NCI-H524 treated with DMSO at 0.1 percent for 48 hours (cell line): ENCODE measurements around the gene RYK.
"Not testable (repeated sequence)": the region's sequence is repeated elsewhere in the genome, so short reads cannot be mapped to it uniquely, and the experiment has no call there.

Experiments used
- DNase-seq: peaks from one replicate; lab custom pipeline; 2025; lab: John Stamatoyannopoulos, UW

RYK gene

DNA sequence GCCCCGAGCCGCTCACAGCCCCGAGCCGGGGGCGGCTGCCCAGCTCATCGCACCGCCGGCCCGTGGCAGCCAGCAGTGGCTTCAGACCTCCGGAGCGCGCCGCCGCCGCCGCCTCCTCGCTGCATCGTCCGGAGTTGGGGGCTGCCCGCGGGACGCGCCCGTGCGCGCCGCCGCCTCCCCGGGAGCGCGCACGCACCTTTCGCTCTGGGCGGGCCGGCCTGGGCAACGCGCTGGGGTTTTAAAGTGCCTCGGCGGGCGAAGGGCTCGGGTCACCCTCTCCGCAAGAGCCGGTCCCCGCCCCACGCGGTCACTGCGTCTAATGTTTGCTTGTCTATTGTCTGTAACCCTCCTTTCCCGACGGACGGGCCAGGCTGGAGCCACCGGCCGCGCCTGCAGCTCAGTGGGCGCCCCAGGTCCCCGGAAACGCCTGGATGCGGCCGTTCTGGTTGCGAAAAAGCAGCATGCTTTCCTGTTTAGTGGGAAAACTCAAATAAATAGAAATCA lies at the start of gene RYK:
RYK (minus strand) TSS at position 143 of the 504 bp plus-strand sequence. CDS start 205 bp downstream, outside the sequence.
- DNase-seq = peak; percentile 37

- DNase-seq = no peak
Measured at GRCh38 chr3:134299888-134300206, 49.2 kb upstream of the RYK start.

DNA sequence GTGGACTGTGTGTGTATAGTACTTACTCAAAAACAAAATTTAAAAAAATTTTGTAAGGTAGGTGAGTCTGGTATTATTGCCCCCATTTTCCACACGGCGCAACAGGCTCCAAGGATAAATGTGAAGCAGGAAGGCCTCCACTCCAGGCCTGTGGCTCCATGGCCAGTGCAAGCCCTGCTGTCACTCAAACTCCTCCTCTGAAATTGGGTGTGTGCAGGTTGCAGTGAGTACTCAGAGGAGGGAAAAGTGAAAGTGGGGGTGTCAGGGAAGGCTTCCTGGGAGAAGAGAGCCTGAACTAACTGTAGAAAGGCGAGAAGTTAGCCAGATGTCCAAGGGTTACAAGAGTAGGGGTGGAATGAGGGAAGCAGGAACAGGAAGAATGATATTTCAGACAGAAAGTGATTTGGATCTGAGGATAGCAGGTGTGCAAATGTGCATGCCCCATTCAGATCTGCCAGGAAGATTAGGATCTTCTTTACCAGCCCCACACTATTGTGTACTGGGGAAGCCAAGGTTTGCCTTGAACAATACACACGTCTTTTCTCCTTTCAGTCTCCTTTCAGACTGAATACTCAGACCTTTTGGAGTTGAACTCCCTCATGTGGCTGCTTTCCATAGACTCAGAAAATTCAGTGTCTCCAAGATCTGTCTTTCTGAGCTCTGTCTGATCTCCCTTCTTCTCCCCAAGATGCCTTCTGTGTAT lies 48.7 kb upstream of the RYK start:
- no peak for DNase-seq

GRCh38 chr3:134298249-134298648 lies 47.6 kb upstream of the RYK start:
- no peak for DNase-seq

- DNase-seq = no peak
Measured at GRCh38 chr3:134296616-134297015, 46.0 kb upstream of the RYK start.

DNA sequence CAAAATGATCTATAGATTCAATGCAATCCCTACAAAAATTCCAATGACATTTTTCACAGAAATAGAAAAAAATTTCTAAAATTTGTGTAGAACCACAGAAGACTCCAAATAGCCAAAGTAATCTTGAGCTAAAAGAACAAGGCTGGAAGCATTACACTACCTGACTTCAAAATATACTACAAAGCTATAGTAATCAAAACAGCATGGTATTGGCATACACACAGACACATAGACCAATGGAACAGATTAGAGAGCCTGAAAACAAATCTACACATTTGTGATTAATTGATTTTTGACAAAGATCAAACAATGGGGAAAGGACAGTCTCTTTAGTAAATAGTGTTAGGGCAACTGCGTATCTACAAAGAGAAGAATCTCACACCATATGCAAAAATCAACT lies 45.3 kb upstream of the RYK start:
- DNase-seq = no peak

- no peak for DNase-seq
Measured at GRCh38 chr3:134294302-134295280, 43.9 kb upstream of the RYK start.

- no peak for DNase-seq
Measured at GRCh38 chr3:134291319-134292254, 40.9 kb upstream of the RYK start.

DNA sequence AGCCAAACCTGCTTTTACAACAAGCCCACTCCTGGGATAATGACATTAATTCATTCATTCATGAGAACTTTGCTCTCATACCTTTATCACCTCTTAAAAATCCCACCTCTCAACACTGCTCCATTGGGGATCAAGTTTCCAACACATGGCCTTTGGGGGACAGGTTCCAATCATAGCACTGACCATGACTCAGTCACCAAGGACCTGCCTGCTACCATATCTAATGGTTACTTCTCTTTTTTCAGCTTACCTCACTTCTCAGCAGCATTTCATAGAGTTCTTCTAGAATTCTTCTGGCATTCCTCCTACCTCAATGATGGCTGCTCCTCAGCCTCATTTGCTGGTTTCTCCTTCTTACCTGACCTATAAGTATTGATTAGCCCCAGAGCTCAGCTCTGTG lies 36.9 kb upstream of the RYK start:
- DNase-seq = no peak

DNA sequence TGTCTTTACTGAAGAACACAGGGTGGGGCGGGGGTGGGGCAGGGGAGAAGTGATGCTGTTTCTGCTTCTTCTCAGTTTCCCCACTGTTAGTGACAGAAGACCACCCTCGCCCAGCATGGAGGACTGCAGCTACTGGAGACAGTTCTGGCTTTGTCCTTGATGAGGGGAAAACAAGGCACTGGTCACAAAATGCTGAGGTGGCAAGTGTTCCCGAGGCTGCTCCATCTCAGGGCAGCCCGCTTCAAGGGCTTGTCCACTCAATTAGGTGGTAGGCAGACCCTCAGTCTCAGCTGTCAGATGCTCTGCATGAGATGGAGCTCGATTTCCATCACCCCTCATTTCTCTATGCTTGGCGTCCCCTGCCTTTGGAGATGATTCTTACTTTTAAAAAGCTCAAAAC lies 33.8 kb upstream of the RYK start:
- DNase-seq = no peak

DNA sequence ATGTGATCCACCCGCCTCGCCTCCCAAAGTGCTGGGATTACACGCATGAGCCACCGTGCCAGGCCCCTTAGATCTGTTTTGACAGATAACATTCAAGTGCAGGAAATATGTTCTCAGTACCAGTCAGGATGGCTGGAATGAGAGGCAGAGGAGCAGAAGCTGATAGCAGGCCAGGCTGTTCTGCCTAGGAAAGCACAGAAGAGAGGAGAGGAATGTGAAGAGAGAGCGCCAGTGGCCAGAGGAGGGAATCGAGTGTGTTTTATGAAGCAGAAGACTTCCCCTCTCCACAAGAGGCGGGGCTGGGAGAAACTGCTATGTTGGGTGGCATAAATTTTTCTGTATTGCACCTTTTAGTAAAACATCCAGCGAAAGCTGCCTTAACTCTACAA lies 32.0 kb upstream of the RYK start:
- no peak for DNase-seq

DNA sequence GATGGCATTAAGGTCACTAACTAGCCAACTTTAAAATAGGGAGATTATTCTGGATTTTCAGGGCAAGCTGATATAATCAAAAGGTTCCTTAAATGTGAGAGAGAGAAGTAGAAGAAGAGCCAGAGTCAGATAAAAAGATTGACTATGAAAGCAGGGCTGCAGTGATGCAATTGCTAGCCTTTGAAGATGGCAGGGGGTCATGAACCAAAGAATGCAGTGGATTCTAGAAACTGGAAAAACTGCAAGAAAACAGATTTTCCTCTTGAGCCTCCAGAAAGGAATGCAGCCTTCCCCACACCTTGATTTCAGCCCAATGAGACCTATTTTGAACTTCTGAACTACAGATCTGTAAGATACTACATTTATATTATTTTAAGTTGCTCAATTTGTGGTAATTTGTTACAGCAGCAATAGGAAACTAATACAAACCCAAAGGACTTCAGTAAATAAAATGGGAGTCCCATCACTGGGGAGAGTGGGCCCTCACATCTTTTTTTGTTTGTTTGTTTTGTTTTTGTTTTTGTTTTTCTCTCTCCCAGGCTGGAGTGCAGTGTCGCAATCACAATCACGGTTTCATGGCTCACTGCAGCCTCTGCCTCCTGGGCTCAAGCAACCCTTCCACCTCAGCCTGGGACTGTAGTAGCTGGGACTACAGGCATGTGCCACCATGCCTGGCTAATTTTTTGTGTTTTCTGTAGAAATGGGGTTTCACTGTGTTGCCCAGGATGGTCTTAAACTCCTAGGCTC lies 31.4 kb upstream of the RYK start:
- no peak for DNase-seq

GRCh38 chr3:134279466-134279865 lies 28.8 kb upstream of the RYK start:
- DNase-seq = no peak

DNA sequence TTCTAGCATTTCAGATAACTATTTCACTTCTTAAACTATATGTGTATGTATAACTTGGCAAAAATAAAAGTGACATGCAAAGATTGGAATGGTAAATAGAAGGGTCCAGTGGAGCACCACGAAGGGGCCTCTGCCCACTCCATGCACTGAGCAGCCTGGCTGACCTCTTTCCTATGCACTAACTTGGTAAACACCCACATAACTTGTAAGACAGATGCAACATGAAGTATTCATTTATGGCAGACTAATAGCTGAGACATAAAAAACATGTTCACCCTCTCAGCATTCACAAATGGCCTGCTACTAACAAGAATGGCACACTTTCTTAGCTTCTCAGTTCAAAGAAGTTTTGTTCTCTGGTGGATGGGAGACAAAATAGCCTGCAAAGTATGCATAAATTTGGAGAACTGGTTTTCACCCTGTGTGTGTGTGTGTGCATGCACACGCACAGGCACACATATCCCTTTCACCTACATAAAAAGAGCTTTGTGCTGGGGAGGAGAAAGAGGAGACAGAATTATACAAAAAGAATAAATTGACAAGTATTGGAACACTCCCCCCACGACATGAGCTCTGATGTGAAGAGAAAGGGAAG lies 26.5 kb upstream of the RYK start:
- DNase-seq = no peak

- no peak for DNase-seq
Measured at GRCh38 chr3:134276086-134276485, 25.4 kb upstream of the RYK start.

- not testable (repeated sequence) for DNase-seq
Measured at GRCh38 chr3:134275110-134275509, 24.5 kb upstream of the RYK start.

- DNase-seq = no peak
Measured at GRCh38 chr3:134274571-134274970, 23.9 kb upstream of the RYK start.

DNA sequence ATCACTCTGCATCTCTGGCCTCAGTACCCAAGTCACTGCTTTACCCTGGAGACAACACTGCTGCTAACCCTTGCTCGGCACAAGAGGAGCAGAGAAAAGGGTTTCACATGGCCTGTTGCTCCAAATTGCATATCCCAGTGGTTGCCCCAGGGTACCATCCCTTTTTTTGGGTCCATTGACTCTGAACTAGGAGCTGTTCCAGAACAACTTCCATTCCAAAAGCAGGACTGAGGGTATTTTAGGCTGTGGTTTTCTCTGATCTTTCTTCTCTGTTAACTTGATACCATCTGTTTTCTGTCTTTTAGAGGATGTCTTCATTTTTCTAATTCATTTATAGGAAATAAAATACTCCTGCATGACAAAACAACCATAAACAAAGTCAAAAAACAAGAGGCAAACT lies 17.3 kb upstream of the RYK start:
- no peak for DNase-seq

DNA sequence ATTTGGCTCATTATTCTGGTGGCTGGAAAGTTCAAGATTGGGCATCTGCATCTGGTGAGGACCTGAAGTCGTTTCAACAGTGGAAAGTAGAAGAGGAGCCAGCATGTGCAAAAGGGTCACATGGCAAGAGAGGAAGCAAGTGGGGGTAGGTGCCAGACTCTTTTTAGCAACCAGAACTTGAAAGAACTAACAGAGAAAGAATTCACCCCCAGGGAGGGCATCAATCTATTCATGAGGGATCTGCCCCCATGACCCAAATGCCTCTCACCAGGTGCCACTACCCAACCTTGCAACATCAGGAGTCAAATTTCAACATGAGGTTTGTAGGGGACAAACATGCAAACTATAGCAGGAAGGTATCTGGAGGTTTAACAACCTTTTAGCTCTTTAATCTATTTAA lies 10.3 kb upstream of the RYK start:
- DNase-seq = no peak

DNA sequence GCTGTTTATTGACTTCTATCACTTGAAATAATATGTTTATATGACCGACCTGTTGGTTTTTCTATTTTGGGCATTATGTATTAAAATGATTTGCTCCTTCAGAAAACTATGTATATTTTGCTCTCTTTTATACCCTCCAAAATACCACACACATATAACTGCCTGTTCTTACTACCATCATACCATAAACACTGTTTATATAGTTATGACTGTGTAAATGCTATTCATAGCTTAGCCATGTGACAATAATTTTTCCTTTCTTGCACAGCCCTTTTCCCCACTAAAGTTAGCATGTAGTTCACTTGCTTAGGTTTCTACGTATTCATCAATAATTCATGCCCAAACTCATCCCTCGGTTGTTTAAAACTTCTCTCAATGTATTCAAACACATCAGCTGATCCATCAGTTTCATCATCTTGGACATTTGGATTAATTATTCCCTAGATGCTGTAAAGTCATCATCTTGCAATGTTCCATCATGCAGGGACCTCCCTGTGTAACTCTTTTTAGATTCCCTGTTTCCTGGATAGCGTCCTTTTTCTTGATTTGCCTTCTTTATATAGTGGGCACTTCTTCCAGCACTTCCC lies 8.2 kb upstream of the RYK start:
- DNase-seq = no peak

DNA sequence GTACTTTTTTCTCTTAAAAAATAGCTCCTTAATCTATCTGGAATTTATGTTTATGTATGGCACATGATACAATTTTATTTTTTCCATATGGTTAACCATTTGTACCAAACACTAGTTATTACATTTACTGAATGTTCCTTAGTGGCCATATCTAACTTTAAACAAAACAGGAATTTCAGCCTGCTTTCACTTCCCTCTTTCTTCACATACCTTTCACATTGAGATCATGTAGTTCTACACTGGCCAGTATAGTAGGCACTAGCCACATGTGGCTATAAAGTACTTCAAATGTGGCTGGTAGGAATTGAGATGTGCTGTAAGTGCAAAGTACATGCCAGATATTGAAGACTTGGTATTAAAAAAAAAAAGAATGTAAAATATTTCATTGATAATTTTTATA lies 4.7 kb upstream of the RYK start:
- DNase-seq = no peak
